Mesothelial cell of epicardium (in vitro differentiated cells): ENCODE data around the gene DPAGT1. TPM values are rescaled to one million over a fixed set of nuclear protein-coding genes. Genes with fewer than 3 reads are reported as not detected.

Source experiments
- DNase-seq, 2 experiments: peaks; one replicate each; pipeline ENCODE4 v3.0.0; 2021; ENCODE audit warnings: low spot score in 2 of 2; ENCODE audit not compliant: unreplicated experiment in 2 of 2
- H3K27ac Mint-ChIP-seq: 2 replicates; pipeline ENCODE4 v1.8.0; 2021; ENCODE audit warnings: mixed read lengths
- H3K27me3 Mint-ChIP-seq: 2 replicates; pipeline ENCODE4 v1.8.0; 2021; ENCODE audit warnings: low read depth, mixed read lengths
- H3K36me3 Mint-ChIP-seq: 2 replicates; pipeline ENCODE4 v1.8.0; 2021; ENCODE audit warnings: mixed read lengths
- H3K4me1 Mint-ChIP-seq: 2 replicates; pipeline ENCODE4 v1.8.0; 2021; ENCODE audit warnings: mixed read lengths
- H3K4me3 Mint-ChIP-seq: 2 replicates; pipeline ENCODE4 v1.8.0; 2021; ENCODE audit warnings: mild to moderate bottlenecking, moderate library complexity, mixed read lengths
- H3K9me3 Mint-ChIP-seq: 2 replicates; pipeline ENCODE4 v1.8.0; 2021; ENCODE audit warnings: mixed read lengths
- CTCF ChIP-seq: fragments of 200-600 bp; sonication (generic); IDR thresholded peaks from one replicate; pipeline ENCODE4 v1.5.0; 2021; ENCODE audit warnings: antibody characterized with exemption; ENCODE audit not compliant: unreplicated experiment
- total RNA-seq: library from RNA; stranded (reverse); gene quantifications from 3 replicates; pipeline ENCODE4 v1.2.1, GENCODE V29; 2021

The DPAGT1 gene
- total RNA-seq, 1 donor from 2014 or later = 47.7 TPM

GRCh38 chr11:119091966-119092879 lies 9.4 kb downstream of the DPAGT1 start:
- peak overlapping the region; percentile 53 for H3K27ac Mint-ChIP-seq
- H3K36me3 Mint-ChIP-seq = peaks cover 6% of the 10 kb centered on the region
- peak overlapping the region; percentile 89 for H3K4me3 Mint-ChIP-seq
- no peaks in the 10 kb centered on the region for H3K27me3 Mint-ChIP-seq
- TF ChIP-seq CTCF = no peak
- no peak for DNase-seq
- H3K9me3 Mint-ChIP-seq = no peaks in the 10 kb centered on the region
- H3K4me1 Mint-ChIP-seq = peaks cover 32% of the 10 kb centered on the region

- H3K4me1 Mint-ChIP-seq = peaks cover 33% of the 10 kb centered on the region
- peak overlapping the region; percentile 18 for H3K27ac Mint-ChIP-seq
- H3K36me3 Mint-ChIP-seq = no peaks in the 10 kb centered on the region
Measured at GRCh38 chr11:119091178-119091577, 10.5 kb downstream of the DPAGT1 start.

GRCh38 chr11:119089319-119089718 lies 12.3 kb downstream of the DPAGT1 start:
- DNase-seq = no peak
- Mint-ChIP-seq H3K9me3 (no peaks in the 10 kb centered on the region), H3K27ac (no peak overlapping the region), H3K4me1 (peaks cover 38% of the 10 kb centered on the region), H3K4me3 (no peak overlapping the region), H3K36me3 (no peaks in the 10 kb centered on the region), H3K27me3 (no peaks in the 10 kb centered on the region)
- TF ChIP-seq CTCF = no peak

More at GRCh38 chr11:119091178-119091577, 10.5 kb downstream of the DPAGT1 start:
- no peak for TF ChIP-seq CTCF
- Mint-ChIP-seq H3K9me3 (no peaks in the 10 kb centered on the region), H3K27me3 (no peaks in the 10 kb centered on the region), H3K4me3 (no peak overlapping the region)
- DNase-seq = no peak

- no peaks in the 10 kb centered on the region for H3K27me3 Mint-ChIP-seq
- no peak overlapping the region for H3K27ac Mint-ChIP-seq
- H3K4me1 Mint-ChIP-seq = peaks cover 31% of the 10 kb centered on the region
- H3K36me3 Mint-ChIP-seq = no peaks in the 10 kb centered on the region
- no peak for DNase-seq
- H3K4me3 Mint-ChIP-seq = no peak overlapping the region
- no peak for TF ChIP-seq CTCF
- H3K9me3 Mint-ChIP-seq = no peaks in the 10 kb centered on the region
Measured at GRCh38 chr11:119088406-119088805, 13.2 kb downstream of the DPAGT1 start.

GRCh38 chr11:119087747-119088241 lies 13.9 kb downstream of the DPAGT1 start:
- Mint-ChIP-seq H3K27me3 (no peaks in the 10 kb centered on the region), H3K9me3 (no peaks in the 10 kb centered on the region), H3K36me3 (no peaks in the 10 kb centered on the region), H3K27ac (no peak overlapping the region), H3K4me1 (peaks cover 26% of the 10 kb centered on the region), H3K4me3 (no peak overlapping the region)
- DNase-seq = no peak
- no peak for TF ChIP-seq CTCF
